HG02798 (cell line): Measurements from ENCODE around the gene THOC1.

Experiments used
- ATAC-seq: cut with Tn5 transposase; IDR thresholded peaks from one replicate; pipeline ENCODE4 v1.9.1; 2021; ENCODE audit warnings: mild to moderate bottlenecking; ENCODE audit not compliant: unreplicated experiment, poor library complexity

Gene THOC1

DNA sequence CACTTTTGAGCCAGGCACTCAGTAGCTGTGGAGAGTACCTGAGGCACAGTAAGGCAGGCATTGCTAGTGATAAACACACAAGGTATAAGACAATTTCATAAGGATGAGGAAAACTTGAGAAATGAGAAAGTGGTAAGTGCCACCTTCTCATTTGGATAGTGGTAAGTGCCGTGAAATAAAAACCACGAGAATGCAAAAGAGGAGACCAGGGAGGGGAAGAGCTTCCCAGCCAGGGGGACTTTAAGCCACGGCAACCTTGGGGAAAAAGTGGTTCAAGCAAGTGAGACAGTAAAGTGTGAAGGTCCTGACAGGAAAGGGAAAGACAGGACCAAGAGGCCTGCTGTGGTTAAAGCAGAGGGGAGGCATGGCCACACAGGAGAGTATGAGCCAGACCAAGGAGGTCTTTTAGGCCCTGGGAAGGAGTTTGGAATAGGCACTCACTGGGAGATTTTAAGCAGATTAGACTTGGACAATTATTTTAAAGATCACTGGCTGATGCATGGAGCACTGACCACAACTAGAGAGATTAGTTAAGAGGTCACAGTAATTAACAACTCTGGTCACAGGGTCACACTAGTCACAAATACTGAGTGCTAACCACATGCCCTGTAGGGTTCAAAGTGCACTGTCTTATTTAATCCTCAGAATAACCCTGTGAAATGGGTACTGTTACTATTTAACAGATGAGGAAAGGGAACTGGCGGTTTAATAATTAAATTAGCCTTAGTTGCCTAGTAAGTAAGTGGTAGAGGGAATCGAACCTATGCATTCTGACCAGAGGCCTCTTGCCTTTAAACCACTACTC, 50.1 kb downstream of the THOC1 start:
- no peak for ATAC-seq

DNA sequence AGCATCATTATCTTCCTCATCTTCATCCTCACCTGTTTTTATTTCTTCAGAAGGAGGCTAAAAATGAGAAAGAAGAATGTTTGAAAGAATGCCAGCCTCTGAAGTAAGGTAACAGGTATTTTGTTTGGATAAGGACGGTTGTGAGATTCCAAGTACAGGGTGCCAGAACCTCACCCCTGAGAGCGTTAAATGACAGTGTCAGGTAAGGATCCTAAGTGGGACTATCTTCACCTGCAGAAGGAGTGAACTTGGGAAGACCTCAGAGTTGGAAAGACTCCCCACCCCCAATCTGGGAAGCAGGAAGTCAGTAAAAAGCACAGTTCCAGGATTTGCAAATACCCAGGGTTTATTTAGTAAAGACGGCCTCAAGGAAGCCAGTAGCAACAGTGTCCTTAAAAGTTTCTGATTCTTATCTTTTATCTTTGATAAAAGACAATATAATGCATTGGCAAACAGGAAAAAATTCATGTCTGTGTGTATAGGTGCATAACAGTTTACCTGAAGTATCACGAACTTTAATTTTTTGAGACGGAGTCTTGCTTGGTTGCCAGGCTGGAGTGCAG, 52.3 kb downstream of the THOC1 start:
- no peak for ATAC-seq

- ATAC-seq, result no peak
Measured at GRCh38 chr18:213966-214365, 53.9 kb downstream of the THOC1 start.

- ATAC-seq, result no peak
Measured at GRCh38 chr18:213505-213904, 54.3 kb downstream of the THOC1 start.

- no peak for ATAC-seq
Measured at GRCh38 chr18:212780-213179, 55.1 kb downstream of the THOC1 start.

GRCh38 chr18:211582-211981, 56.3 kb downstream of the THOC1 start:
- ATAC-seq, result no peak

DNA sequence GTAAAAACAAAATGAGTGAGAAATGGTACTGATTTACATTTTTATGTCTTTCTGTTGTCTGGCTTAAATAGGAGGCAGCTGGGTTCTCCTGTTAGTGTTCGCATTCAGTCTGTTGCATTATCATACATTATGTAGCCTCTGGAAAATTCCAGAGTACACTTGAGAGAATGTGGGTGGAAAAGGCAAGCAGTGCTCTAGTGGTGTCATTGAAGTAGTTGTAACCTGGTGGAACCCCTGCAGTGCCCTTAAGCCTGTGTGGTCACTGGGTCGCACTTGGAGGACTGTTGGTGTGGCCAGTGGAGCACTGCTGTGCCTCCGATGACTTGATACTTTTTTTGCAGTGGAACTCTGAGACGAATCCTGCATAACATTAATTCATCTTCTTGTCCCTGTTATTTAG, 57.1 kb downstream of the THOC1 start:
- no peak for ATAC-seq

GRCh38 chr18:210075-210474, 57.8 kb downstream of the THOC1 start:
- no peak for ATAC-seq

GRCh38 chr18:199768-200167, 68.1 kb downstream of the THOC1 start:
- no peak for ATAC-seq

DNA sequence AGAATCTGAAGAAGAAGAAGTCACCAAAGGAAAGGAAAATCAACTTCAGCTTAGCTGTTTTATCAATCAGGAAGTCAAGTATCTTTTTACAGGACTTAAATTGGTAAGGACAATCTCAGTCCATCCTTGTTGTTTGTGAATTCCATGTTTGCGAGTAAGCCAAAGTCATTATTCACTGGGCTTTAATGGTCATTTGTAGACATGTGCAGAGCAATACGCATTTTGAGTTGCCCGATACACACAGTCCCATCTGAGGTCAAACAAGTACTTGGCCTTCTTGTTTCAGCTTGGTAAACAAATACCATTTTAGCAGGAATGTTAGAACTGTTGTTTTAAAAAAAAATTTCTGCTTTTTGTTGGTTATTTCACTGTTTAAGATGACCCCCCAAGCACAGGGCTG, 68.6 kb downstream of the THOC1 start:
- no peak for ATAC-seq

DNA sequence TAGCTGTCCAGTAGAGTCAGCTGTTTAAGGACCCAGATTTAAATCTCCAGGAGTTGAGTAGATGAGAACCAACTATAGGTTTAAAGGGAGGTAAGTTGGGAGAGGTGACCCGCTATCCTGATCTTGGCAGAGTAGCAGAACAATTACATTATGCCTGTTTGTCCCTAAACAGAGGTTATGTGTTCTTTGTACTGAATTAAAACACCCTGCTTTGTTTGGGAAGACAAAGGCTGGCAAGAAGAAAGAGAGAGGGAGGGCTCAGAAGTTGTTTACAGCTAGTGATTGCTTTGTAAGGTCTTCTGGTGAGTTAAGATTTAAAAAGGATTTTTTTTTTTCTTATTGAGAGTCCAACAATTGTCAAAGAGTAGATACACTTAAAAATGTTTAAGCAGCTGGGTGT, 72.2 kb downstream of the THOC1 start:
- no peak for ATAC-seq

- no peak for ATAC-seq
Measured at GRCh38 chr18:192801-193200, 75.0 kb downstream of the THOC1 start.

DNA sequence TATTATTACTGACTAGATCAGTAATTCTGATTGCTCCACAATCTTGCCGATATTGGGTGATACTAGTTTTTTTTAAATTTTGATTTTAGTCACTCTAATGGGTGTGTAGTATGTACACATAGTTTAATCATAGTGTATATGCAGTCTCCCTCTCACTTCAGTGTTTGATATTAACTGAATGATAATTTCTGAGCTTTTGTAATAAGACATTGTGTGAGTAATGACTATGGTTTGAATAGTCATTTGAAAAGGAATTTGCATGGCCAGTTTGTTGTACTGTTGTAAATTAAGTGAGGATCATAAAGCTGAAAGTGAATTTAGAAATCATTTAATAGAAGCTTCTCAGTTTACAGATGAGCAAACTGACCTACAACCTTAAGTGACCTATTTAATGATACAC, 76.1 kb downstream of the THOC1 start:
- ATAC-seq, result no peak

DNA sequence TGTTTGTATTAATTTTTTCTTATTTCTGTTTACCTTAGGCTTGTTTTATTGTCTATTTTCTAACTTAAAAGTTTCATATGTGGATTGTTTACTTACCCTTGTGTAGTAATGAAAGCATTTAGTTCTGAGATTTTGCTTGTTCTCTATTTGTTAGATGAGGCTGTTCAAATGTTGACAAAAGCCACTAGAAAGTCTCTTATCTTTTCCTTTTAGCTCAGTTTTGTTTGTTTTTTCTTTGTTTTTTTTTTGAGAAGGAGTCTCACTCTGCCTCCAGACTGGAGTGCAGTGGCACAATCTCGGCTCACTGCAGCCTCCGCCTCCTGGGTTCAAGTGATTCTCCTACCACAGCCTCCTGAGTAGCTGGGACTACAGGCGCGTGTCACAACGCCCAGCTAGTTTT, 78.6 kb downstream of the THOC1 start:
- no peak for ATAC-seq

- no peak for ATAC-seq
Measured at GRCh38 chr18:183769-184168, 84.1 kb downstream of the THOC1 start.

DNA sequence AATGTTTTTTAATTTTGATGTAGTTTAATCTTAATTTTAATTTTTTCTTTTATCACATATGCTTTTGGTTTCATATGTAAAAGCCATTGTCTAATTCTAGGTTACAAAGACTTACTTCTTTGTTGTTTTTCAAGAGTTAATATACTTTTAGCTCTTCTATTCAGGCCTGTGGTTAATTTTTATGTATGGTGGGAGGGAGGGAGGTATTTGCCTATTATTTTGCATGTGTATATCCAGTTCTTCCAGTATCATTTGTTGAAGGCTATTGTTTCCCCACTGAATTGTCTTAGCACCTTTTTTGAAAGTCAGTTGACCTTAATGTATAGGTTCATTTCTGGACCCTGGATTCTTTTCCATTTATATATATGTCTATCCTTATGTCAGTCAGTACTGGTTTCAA, 86.1 kb downstream of the THOC1 start:
- ATAC-seq, result no peak

- ATAC-seq, result no peak
Measured at GRCh38 chr18:179499-179898, 88.3 kb downstream of the THOC1 start.

GRCh38 chr18:172361-172760, 95.5 kb downstream of the THOC1 start:
- ATAC-seq, result no peak
